SH-SY5Y (cell line): Measurements from ENCODE around the gene TTC33.

Experiments used
- GATA2 ChIP-seq: IDR thresholded peaks from 2 replicates; pipeline ENCODE4 v1.6.1; 2011; ENCODE audit warnings: mild to moderate bottlenecking, low read depth, low read length
- GATA3 ChIP-seq: IDR thresholded peaks from 2 replicates; pipeline ENCODE4 v1.6.1; 2011; ENCODE audit warnings: low read depth, mild to moderate bottlenecking, low read length, moderate library complexity

DNA sequence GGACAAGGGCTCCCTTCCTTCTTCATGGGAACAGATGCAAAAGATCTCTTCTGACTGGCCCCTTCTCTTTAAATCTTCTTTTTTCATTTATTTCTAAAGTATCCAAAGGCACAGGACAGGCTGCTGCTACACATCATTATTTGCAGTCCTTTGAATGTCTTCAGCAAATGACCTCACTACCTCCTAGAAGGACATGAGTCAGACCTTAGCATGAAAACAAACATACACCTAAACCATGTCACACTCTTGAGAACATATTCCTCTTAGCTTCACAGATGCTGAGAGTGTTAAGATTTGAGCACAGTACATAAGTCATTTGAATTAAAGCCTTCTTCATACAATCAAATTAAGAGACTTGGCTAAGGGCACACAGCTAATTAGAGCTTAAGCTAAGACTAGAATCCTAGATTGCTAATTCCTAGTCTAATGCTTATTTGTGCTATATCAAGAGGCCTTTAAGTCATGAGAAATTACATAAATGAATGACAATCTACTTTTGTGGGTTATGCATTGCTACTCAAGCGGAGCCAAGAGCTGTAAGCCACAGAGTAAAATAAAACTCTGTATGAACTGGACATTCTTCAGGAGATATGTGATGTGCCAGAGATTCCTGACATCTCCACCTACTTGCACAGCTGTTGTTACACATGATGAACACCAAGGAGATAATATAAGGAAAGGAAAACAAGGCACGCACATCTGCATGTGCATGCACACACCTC, 185.2 kb downstream of the TTC33 start:
- TF ChIP-seq GATA2: no peak
- no peak for TF ChIP-seq GATA3
